GM18861 (cell line): ENCODE measurements around the gene WHAMM.
"Not testable (repeated sequence)": the region's sequence is repeated elsewhere in the genome, so short reads cannot be mapped to it uniquely, and the experiment has no call there.

Experiments
- ATAC-seq: cut with Tn5 transposase; IDR thresholded peaks from one replicate; pipeline ENCODE4 v1.9.1; 2021; ENCODE audit not compliant: unreplicated experiment

The WHAMM gene, protein sequence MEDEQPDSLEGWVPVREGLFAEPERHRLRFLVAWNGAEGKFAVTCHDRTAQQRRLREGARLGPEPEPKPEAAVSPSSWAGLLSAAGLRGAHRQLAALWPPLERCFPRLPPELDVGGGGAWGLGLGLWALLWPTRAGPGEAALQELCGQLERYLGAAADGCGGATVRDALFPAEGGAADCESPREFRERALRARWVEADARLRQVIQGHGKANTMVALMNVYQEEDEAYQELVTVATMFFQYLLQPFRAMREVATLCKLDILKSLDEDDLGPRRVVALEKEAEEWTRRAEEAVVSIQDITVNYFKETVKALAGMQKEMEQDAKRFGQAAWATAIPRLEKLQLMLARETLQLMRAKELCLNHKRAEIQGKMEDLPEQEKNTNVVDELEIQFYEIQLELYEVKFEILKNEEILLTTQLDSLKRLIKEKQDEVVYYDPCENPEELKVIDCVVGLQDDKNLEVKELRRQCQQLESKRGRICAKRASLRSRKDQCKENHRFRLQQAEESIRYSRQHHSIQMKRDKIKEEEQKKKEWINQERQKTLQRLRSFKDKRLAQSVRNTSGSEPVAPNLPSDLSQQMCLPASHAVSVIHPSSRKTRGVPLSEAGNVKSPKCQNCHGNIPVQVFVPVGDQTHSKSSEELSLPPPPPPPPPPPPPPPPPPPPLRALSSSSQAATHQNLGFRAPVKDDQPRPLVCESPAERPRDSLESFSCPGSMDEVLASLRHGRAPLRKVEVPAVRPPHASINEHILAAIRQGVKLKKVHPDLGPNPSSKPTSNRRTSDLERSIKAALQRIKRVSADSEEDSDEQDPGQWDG

DNA sequence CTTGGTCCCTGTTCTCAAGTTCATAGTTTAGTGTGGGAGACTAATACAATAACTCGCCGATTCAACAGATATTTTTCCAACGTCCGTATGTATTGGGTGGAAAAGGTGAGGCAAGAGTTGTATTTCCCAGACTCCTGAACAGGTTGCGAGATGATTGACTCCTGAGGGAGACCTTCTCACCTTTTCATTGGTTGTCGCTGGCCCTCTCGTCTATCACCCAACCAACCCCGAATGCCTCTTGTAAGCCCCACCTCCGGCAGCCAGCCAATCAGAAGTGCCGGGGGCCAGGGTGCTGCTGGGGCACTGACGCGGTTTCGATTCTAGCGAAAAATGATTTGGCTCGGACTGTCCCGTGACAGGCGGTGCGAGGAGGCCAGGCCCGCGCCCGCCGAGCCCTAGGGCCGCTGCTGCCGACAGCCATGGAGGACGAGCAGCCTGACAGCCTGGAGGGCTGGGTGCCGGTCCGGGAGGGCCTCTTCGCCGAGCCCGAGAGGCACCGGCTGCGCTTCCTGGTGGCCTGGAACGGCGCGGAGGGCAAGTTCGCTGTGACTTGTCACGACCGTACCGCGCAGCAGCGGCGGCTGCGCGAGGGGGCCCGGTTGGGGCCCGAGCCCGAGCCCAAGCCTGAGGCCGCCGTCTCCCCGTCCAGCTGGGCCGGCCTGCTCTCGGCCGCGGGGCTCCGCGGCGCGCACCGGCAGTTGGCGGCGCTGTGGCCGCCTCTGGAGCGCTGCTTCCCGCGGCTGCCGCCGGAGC, at the start of gene WHAMM:
WHAMM (plus strand) TSS at position 321 of the 753 bp plus-strand sequence; CDS start at position 420, 99 bp downstream.
- peak; percentile 65 for ATAC-seq

DNA sequence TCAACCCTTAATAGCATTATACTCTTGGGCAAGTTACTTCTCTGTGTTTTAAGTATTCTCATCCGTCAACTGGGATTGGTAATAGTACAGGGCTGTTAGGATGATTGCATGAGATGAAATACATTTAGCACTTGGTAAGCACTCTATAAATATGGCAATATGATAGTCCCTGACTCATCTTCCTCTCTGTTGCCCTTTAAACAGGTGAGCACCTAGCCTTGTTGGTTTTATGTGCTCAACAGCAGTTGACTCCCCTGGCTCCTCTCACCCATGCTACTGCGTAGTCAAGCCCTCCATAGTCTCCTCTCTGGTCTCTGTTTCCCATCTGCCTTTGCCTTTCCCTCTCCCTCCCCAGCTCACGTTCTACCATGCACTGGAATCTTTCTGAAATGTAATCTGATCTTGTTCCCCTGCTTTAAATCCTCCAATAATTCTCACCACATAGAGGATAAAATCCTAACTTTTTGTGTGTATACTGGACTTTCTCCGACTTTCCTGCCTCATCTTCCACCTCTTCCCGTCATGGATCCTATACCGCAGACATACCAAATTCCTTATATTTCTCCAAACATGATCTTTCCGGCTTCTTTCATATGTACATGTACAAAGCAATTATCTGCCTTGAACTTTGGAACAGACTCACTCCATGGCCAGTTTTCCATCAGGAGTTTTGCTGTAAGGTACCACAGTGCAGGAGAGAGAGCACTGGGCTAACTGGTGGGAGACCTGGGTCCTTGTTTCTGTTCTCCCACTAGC, 45.9 kb upstream of the WHAMM start:
- ATAC-seq, result no peak

DNA sequence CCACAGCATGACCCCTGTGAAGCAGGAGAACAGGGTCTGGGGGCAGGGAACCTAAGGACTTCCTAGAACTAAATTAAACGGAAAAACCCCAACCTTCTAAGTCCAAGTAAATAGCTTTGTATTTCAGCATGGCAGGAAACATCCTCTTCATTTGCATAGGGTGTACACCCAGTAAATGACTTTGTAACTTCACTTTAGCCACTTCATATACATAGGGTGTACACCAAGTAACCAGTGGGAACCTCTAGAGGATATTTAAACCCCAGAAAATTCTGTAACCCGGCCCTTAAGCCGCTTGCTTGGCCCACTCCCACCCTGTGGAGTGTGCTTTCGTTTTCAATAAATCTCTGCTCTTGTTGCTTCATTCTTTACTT, 45.3 kb upstream of the WHAMM start:
- ATAC-seq, result no peak

DNA sequence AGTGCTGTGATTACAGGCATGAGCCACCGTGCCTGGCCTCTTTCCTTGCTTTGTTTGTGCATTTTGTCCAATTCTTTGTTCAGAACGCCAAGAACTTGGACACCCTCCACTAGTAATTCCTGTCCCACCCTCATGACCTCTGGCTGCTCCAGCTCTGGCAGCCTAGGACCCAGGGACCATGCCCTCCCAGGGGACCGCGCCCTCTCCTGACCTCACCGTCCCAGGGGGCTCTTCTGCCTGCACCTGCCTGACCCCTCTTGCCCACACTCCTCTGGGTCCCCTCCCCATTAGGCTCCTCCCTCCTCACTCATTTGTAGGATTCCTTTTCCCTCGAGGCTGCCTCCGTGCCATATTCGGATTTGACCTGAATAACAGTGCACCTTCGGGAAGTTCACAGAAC, 44.7 kb upstream of the WHAMM start:
- no peak for ATAC-seq

DNA sequence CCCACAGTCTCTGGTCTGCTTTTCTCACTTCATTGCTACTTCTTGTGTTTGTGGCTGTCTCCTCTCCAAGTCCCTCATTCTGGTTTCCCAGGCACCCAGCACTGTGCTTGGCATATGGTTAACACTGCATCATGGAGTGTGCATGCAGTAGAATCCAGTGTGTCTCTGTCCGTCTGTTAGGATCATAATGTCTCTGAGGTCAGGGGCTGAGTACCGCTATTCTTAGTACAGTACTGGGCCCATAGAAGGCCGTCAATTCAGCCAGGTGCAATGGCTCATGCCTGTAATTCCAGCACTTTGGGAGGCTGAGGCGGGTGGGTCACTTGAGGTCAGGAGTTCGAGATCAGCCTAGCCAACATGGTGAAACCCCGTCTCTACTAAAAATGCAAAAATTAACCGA, 43.2 kb upstream of the WHAMM start:
- ATAC-seq, result not testable (repeated sequence)

DNA sequence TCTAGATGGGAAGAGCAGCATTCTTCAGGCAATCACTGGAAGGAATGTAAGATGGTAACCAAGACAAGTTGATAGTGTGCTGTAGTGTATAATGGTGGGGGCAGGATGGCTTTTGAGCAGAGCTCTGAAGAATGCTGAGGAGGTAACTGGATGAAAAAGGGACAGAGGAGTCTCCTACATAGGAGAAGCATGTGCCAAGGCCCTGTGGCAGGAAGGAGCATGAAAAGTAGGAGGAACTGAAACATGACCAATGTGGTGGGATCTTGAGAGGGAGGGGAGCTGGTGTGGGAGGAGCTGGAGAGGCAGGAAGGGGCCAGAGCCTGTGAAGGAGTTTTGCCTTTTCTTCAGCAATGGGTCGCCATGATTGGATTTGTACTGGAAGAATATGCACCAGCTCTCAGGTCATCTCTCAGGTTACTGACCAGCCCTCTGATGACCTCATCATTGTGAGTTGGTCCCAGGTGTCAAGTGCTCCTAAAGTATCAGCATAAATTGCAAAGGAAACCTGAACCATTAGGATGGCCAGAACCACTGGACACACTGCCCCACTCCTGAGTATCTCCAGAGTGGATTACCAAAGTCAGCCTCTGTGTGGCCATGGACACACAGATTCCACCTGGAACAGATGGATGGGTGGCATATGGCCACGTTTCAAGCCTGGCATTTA, 42.1 kb upstream of the WHAMM start:
- ATAC-seq, result no peak

DNA sequence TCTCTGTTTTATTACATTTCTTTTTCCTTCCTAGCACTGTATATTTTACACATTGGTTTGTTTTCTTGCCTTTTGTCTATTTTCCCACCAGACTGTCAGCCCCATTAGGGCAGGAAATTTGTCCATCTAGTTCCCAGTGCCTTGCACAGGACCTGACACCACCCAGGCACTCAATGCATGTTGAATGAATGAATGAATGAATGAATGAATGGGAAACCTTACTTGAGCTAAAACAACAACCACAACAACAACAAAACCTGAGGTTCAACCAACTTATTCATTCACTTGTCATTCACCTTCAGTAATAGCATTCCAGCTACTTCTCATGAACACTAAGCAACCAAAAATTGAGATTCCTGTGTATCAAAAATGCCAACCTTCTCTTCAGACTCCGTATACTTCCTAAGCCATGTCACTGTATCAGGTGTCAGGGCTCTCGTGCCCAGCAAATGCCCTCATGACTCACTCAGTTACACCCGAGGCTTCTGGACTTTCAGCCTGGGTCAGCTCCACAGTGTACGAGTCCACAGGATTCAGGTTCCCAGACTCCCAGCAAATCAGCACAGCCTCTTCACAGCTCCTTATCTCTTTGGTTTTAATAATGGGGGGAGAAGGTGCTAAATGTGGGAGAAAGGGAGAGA, 40.9 kb upstream of the WHAMM start:
- ATAC-seq, result no peak

DNA sequence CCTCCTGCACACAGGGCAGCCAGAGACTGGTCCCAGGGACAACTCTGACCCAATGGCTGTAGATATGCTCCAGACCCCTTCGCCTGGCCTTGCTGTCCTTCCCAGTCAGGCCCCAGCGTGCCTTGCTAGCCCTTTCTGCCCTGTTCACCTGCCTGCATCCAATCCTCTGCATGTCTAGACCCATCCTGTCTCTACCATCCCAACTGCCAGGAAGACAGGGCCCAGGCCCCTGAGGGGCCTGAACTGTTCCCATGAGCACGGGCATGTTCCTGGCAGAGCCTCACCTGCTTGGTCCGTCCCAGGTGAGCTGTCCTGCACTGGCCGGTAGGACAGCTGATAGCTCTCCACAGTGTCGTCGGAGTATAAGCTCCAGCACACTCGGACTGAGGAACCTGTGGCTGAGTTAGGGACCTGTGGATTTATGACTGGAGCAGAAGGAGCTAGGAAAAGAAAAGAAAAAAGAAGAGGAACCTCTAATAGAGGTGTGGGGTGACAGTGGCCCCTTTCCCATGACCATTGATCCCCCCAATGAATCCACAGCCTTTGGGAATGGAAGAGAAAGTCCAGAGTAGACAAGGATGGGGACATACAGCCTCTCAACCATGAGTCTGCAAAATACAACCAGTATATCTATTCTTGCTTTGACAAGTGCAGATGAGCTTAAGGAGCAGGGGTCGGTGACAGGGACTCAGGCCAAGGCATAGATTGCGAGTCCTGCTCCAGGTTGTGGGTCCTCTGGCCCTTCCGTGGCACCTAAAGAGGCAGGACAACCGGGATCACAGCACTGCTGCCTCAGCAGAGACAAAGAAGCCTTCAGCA, 37.4 kb upstream of the WHAMM start:
- no peak for ATAC-seq

DNA sequence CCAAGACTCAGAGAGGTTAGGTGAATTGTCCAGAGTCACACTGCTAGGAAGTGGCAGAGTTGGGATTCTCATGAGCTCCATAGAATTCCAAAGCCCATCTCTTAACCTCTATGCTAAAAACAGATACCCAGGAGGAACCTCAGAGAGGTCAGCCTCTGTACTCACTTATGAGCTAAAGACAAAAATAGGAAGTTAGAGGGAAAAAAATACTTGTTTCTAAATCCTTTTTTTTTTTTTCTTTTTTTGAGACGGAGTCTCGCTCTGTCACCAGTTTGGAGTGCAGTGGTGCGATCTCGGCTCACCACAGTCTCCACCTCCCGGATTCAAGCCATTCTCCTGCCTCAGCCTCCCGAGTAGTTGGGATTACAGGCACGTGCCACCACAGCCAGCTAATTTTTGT, 34.9 kb upstream of the WHAMM start:
- ATAC-seq, result no peak

DNA sequence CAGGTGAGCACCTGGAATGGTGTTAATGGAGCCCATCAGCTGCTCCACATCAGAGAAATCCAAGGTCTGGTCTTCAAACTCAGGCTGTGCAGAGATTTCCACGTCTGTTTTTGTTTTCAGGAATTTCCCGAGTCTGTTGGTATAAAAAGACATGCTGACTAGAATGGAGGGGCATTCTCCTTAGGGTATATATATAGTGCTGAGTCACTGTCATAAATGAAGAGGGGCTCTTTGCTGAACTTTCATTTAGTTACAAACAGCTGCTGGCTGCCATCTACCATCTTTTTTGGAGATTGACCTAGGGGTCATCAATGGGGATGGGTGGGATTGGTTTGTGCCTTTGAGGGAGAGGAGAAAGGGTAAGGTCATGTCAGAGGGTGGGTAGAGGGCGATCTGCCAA, 30.7 kb upstream of the WHAMM start:
- ATAC-seq, result no peak

DNA sequence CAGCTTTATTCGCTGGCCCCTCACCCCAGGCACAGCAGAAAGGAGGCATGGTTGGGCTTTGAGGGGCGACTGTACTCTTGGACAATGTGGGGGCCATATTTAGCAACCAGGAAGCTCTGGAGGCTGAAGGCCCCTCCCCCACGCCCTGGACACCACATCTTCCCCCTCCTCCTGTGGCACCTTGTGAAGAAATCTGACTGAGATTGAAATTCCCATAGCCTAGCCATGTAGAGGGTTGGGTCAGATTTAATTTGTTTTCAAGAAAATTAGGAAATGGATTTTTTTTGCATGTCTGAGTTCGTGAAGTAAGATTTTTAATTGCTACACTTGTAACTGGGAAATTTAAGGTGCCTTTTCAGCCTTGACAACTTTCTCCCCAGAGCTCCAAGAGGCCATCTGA, 28.1 kb upstream of the WHAMM start:
- ATAC-seq, result no peak

DNA sequence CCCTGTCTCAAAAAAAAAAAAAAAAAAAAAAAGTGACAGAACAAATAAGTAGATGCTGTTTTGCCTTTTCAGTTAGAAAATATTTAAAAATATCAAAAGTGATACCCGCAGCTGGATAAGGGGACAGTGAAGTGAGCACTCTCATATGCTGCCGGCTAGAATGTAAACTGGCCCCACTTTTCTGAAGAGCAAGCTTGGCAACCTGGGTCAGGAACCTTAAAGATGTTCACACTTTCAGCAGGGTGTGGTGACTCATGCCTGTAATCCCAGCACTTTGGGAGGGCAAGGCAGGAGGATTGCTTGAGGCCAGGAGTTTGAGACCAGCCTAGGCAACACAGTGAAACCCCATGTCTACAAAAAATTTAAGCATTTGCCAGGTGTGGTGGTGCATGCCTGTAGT, 20.9 kb upstream of the WHAMM start:
- ATAC-seq, result no peak

DNA sequence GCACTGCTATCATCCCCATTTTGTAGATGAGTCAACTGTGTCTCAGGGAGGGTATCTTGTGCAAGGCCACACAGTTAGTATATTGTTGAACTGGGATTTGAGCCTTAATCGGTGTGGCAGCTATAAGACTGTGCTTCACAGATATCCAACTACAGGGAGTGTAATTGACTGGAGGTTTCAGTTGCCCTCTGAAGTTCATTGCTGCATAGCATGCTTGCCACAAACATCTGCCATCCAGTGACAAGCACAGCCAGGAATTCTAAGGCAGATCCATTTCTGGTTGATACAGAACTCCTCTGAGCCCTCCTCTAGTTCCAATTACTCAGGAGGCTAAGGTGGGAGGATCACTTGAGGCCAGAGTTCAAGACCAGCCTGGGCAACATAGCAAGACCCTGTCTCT, 19.9 kb upstream of the WHAMM start:
- ATAC-seq, result no peak

DNA sequence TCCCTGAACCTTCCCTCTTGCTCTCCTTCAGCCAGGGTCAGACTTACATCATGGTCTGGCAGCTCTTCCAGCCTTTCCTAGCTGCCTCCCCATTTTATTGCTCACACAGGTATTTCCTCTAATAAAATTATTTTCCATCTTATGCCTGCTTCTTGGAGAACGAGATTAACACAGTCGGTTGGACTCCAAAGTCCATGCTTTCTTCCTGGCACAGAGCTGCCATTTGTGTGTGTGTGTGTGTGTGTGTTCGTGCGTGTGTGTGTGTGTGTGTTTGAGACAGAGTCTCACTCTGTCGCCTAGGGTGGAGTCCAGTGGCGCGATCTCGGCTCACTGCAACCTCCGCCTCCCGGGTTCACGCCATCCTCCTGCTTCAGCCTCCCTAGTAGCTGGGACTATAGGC, 19.1 kb upstream of the WHAMM start:
- ATAC-seq, result no peak

DNA sequence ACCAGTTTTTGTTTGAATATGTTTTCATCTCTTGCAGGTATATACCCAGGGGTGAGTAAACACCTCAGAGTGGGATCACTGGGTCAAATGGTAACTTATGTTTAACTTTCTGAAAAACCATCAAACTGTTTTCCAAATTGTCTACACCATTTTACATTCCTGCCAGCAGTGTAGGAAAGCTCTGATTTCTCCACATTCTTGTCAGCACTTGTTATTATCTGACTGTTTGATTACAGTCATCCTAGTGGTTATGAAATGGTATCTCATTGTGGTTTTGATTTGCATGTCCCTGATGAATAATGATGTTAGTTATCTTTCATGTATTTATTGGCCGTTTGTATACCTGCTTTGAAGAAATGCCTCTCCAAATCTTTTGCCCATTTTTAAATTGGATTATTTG, 17.4 kb upstream of the WHAMM start:
- ATAC-seq, result no peak

DNA sequence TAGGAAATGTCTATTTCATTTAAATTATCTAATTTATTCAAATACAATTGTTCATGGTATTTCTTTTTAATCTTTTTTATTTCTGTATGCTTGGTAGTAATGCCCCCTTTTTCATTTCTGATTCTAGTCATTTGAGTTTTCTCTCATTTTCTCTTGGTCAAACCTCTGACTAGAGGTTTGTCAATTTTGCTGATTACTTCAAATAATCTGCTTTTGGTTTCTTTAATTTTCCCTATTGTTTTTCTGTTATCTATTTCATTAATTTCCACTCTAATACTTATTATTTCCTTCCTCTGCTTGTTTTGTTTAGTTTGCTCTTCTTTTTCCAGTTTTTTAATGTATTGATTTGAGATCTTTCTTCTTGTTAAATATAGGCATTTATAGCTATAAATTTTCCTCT, 15.7 kb upstream of the WHAMM start:
- no peak for ATAC-seq

DNA sequence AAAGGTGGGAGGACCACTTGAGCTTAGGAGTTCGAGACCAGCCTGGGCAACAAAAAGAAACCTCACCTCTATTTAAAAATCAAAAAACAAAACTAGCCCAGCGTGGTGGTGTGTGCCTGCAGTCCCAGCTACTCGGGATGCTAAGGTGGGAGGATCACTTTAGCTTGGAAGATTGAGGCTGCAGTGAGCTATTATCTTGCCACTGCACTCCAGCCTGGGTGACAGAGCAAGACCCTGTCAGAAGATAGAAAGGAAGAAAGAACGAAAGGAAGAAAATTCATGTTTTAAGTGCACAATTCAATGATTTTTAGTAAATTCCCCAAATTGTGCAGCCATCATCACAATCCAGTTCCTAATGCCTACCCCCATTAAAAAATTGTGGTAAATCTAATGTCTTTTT, 11.3 kb upstream of the WHAMM start:
- ATAC-seq, result no peak

DNA sequence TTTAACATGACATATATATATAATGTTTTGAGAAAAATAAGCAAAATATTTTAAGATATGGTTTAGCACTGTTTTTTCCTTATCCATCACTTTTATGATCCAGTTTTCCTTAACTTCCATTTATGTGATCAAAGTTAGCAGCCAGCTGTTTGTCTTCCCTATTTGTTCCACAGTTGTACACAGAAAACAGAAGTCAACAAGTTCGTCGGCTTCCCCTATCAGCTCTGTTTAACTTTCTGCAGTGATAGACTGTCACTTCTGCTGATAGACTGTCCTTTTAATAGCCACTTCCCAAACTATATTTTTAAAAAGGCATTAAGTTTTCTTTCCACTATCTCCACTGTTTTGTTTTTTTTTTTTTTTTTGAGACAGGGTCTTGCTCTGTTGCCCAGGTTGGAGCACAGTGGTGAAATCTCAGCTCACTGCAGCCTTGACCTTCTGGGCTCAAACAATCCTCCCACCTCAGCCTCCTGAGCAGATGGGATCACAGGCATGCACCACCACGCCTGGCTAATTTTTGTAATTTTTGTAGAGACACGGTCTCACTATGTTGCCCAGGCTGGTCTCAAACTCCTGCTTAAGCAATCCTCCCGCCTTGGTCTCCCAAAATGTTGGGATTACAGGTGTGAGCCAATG, 10.8 kb upstream of the WHAMM start:
- ATAC-seq, result no peak
